ENCODE data around the gene MYL2. TPM values are rescaled to one million over a fixed set of nuclear protein-coding genes. Genes with fewer than 3 reads are reported as not detected.

MYL2 gene
- total RNA-seq, 1 donor from 2014 or later: not detected

- no peak for ATAC-seq (ENCODE audit: low read depth)
- intact Hi-C loops (cut with micrococcal nuclease): no loop called here
- DNase-seq: no peak
- H3K4me1 Mint-ChIP-seq: no peaks in the 10 kb centered on the region
- no peaks in the 10 kb centered on the region for H3K36me3 Mint-ChIP-seq (ENCODE audit: low read depth)
- TF ChIP-seq CTCF (IDR thresholded peaks at IDR 0.05): no peak
- H3K4me3 Mint-ChIP-seq: no peak overlapping the region
- peaks cover 9% of the 10 kb centered on the region for H3K27me3 Mint-ChIP-seq
- H3K27ac Mint-ChIP-seq: no peak overlapping the region
- ChIA-PET CTCF (no interaction called here), POLR2A (no interaction called here)
- no peaks in the 10 kb centered on the region for H3K9me3 Mint-ChIP-seq
Measured at GRCh38 chr12:110930348-110931314, 10.3 kb upstream of the MYL2 start.

GRCh38 chr12:110929818-110930217, 9.4 kb upstream of the MYL2 start:
- no peaks in the 10 kb centered on the region for H3K9me3 Mint-ChIP-seq
- H3K27me3 Mint-ChIP-seq: peaks cover 9% of the 10 kb centered on the region
- DNase-seq: no peak
- intact Hi-C loops (cut with micrococcal nuclease): no loop called here
- no peaks in the 10 kb centered on the region for H3K4me1 Mint-ChIP-seq
- TF ChIP-seq CTCF (IDR thresholded peaks at IDR 0.05): no peak
- ChIA-PET POLR2A (no interaction called here), CTCF (no interaction called here)
- H3K27ac Mint-ChIP-seq: no peak overlapping the region
- H3K36me3 Mint-ChIP-seq (ENCODE audit: low read depth): no peaks in the 10 kb centered on the region
- no peak overlapping the region for H3K4me3 Mint-ChIP-seq
- no peak for ATAC-seq (ENCODE audit: low read depth)

- no peak for TF ChIP-seq CTCF (IDR thresholded peaks at IDR 0.05)
- H3K27ac Mint-ChIP-seq: no peak overlapping the region
- no peak for DNase-seq
- H3K9me3 Mint-ChIP-seq: no peaks in the 10 kb centered on the region
- no peak overlapping the region for H3K4me3 Mint-ChIP-seq
- H3K27me3 Mint-ChIP-seq: peaks cover 9% of the 10 kb centered on the region
- intact Hi-C loops (cut with micrococcal nuclease): no loop called here
- no peak for ATAC-seq (ENCODE audit: low read depth)
- ChIA-PET CTCF (no interaction called here), POLR2A (interaction anchor here (0.5 kb wide), 1 partner anchor 39 kb away, joined by 7 read pairs; no protein-coding TSS in a partner anchor)
- H3K36me3 Mint-ChIP-seq (ENCODE audit: low read depth): no peaks in the 10 kb centered on the region
- H3K4me1 Mint-ChIP-seq: no peaks in the 10 kb centered on the region
Measured at GRCh38 chr12:110928700-110929099, 8.3 kb upstream of the MYL2 start.

- TF ChIP-seq CTCF (IDR thresholded peaks at IDR 0.05): no peak
- no peak for DNase-seq
- Mint-ChIP-seq H3K4me1 (no peaks in the 10 kb centered on the region), H3K9me3 (no peaks in the 10 kb centered on the region), H3K36me3 (ENCODE audit: low read depth) (no peaks in the 10 kb centered on the region), H3K27ac (no peak overlapping the region), H3K27me3 (peaks cover 4% of the 10 kb centered on the region), H3K4me3 (no peak overlapping the region)
- no peak for ATAC-seq (ENCODE audit: low read depth)
- intact Hi-C loops (cut with micrococcal nuclease): no loop called here
- POLR2A ChIA-PET: no interaction called here
- CTCF ChIA-PET: no interaction called here
Measured at GRCh38 chr12:110927546-110927945, 7.2 kb upstream of the MYL2 start.

GRCh38 chr12:110923692-110924334, 3.4 kb upstream of the MYL2 start:
- ChIA-PET POLR2A (no interaction called here), CTCF (no interaction called here)
- H3K9me3 Mint-ChIP-seq: no peaks in the 10 kb centered on the region
- no peaks in the 10 kb centered on the region for H3K4me1 Mint-ChIP-seq
- no peak for DNase-seq
- intact Hi-C loops (cut with micrococcal nuclease): no loop called here
- TF ChIP-seq CTCF (IDR thresholded peaks at IDR 0.05): no peak
- no peaks in the 10 kb centered on the region for H3K36me3 Mint-ChIP-seq (ENCODE audit: low read depth)
- no peak for ATAC-seq (ENCODE audit: low read depth)
- H3K4me3 Mint-ChIP-seq: no peak overlapping the region
- H3K27ac Mint-ChIP-seq: no peak overlapping the region
- peaks cover 7% of the 10 kb centered on the region for H3K27me3 Mint-ChIP-seq
